ENCODE results near the gene FAM181A.

Gene FAM181A

DNA sequence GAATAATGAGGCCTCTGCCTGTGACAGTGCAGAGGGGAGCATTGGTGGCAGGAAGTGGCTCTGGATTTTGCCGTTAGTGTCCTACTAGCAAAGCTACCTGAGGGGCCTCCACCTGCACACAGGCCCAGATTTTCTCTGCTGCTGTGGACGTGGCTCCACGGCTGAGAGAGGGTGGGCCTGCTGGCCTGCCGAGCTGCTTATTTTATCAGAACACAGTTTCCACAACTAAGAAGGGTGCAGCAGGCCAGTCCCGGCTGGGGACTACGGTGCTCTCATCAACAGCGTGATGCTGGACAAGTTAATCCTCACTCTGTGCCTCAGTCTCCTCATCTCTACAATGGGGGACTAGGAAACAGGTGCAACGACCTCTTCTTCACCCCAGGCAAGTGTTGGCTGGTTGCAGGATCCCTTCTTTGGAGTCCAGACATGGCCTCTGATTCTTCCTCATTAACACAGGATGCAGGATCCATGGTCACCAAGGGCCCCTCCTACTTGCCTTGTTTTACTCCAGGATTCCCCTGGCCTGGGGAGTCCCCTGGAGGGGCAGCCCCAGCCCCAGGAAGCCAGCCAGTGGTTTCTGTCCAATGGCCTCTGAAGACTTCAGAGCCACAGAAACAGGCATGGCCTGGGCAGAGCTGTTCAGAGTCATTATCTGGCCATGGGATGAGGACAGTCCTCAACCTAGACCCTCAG lies 3.3 kb downstream of the FAM181A start:
- DNase-seq = no peak

DNA sequence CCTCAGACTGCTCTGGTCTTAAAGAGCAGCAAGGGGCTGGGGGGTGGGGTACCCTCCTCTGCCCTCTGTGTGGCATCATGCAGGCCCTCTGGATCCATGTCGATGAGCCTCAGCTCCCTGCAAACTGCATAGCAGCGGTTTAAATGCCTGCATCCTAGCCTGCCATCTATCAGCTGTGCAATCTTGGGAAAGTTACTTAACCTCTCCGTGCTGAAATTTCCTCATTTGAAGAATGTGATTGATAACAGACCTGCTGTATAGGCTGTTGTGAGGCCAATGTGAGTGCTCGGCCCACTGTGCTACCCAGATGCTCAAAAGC lies 3.8 kb downstream of the FAM181A start:
- no peak for DNase-seq

GRCh38 chr14:93932642-93933041 lies 5.5 kb downstream of the FAM181A start:
- DNase-seq = no peak

GRCh38 chr14:93935213-93935612 lies 8.1 kb downstream of the FAM181A start:
- DNase-seq = no peak

DNA sequence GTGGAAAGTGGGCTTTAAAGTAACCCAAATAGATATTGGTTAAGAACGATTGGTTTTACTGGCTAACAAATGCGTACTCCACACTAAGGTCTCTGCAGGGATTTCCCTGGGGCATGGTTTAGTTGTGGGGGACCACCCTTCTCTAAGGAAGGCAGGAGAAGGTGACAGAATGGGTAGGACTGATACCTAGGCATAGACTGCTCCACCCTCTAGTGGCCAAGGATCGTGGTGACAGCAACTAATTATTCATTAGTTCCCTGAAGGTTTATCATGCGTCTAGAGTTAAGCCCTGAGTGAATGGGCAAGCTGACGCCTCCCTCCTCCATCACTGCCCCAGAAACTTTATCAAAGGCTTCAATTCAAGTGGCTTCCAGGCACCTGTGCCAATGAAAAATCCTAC lies 9.1 kb downstream of the FAM181A start:
- peak; percentile 43 for DNase-seq

DNA sequence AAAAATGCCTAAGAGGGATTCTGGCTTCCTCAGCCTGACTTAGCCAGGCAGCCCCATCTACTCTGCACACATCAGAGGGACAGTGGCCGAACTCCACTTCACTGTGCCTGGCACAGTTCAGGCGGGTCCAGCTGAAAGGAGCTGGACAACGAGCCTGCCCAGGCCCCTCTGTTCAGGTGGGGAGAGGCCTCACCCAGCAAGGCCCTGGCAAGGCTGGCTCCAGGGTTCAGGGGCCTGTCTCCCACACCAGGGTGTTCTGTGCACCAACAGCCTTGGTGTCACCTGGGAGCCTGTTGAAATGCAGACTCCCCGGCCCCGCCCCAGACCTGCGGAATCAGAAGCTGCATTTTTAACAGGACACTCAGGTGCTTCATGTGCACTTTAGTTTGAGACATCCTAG lies 9.8 kb downstream of the FAM181A start:
- DNase-seq = no peak

DNA sequence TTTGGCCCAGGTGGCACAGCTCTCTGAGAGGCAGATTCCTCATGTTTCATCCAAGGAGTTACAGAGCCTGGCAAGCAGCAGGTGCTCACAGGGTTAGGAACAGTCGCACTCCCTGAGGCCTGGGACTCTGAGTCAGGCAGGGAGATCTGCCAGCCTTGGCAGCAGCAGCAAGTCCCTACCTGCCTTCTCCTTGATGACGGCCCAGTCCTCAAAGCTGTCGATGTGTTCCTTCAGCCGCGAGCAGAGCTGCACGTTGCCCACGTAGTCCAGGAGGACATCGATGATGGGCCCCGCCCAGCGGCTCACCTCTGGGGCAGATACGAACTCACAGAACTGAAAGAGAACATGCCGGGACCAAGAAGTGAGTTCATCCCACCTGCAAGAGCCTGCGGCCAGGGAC lies 10.4 kb downstream of the FAM181A start:
- no peak for DNase-seq

DNA sequence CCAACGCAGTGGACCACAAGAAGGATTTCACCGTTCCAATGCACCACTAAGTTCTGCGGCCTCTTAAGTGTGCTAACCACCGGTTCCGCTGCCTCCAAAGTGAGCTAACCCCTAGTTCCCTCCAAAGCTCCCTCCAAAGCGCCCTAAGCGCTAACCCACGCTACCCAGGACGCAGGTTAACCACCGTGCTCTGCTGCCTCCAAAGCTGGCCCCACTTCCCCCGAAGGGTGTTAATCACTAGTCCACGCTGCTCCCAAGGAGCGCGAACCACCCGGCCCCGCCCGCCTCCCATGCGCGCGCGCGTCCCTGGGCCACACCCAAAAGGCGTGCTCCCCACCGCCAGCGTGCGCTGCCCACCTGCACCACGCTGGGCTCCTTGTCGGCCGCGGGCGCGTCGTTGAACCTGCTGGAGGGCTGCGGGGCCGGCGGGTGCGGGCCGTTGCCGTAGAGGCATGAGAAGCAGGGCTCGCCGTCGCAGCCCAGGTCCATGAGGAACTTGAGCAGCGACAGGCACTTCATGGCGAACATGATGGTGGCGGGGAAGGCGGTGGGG lies 11.7 kb downstream of the FAM181A start:
- no peak for DNase-seq

DNA sequence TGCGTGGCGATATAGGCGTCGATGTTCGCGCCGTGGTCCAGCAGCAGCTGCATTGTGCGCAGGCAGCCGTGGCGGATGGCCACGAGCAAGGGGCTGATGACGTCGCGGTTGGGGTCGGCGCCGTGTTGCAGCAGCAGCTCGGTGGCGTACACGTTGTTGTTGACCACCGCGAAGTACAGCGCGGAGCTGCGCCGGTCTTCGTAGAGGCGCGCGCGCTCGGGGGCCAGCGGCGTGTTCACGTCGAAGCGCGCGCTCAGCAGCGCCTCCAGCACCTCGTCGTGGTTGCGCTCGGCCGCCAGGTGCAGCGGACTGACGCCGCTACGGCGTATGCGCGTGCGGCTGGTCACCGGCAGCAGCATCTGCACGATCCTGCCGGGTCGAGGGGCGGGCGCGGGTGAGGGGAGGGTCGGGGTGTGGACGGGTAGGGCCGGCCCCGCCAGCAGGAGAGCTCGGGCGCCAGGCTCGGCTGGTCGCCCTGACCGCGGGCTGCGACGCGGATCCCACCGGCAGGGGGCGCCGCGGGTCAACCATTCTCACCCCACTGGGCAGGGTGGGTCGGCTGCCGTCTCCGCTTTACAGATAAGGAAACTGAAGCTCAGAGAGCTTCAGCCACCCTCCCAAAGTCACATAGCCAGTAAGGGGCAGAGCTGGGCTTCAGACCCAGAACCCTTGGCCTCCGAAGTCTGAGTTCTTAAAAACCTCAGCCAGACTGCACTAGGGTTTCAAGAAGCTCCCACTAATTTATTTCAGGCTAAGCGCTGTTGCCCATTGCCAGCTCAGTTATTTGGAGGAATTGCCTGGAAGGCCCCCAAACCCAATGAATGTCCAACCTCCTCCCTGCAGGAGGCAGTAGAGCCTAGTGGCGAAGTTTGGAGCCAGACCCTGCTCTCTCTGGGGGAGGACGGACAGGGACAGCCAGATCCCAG lies 12.4 kb downstream of the FAM181A start:
- DNase-seq = peak; percentile 92

DNA sequence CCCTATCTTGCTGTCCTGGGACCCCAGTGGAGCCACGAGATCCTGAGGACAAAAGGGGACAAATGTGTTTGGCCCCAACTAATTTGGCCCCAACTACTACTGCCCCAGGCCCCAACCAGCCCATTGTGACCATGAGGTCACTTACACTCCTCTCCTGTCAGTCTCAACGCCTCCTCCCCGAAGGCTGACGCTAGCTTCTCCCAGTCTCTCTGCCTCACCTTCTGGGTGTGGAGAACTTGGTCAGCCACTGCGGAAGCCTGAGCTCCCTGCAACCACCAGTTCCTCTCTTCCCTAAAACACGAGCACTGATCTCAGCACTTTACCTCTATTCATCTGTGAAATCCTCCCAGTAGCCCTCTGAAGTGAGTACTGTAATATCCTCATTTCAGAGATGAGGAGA lies 13.3 kb downstream of the FAM181A start:
- DNase-seq = no peak

DNA sequence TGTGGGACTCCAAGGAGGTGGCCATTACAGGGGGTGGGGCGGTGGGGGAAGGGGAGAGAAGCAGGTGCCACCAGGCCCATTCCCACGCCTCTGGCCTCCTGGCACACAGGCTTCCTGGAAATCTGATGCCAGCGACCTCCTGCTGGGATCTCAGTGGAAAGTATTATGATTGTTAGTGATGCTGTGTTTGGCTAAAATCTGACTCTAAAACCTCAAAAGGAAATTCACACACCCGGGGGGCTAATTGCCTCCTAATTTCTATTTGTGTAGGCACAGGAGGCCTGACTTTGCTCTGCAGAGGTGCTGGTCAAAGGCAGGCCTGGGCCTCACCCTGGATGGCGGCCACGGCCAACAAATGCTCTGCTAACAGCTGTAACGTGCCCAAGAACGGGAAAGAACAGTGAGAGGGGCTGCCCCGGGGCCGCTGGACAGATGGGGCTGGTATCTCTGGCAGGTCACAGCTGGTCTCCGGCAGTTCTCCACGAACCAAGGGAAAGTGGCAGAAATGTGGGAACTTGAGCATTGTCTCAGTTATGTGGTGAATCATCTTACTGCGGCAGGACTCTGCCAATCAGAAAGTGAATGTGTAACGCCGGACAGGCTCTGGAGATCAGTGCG lies 14.3 kb downstream of the FAM181A start:
- no peak for DNase-seq

- DNase-seq = no peak
Measured at GRCh38 chr14:93943052-93943451, 15.9 kb downstream of the FAM181A start.

GRCh38 chr14:93943930-93944329 lies 16.8 kb downstream of the FAM181A start:
- DNase-seq = no peak

DNA sequence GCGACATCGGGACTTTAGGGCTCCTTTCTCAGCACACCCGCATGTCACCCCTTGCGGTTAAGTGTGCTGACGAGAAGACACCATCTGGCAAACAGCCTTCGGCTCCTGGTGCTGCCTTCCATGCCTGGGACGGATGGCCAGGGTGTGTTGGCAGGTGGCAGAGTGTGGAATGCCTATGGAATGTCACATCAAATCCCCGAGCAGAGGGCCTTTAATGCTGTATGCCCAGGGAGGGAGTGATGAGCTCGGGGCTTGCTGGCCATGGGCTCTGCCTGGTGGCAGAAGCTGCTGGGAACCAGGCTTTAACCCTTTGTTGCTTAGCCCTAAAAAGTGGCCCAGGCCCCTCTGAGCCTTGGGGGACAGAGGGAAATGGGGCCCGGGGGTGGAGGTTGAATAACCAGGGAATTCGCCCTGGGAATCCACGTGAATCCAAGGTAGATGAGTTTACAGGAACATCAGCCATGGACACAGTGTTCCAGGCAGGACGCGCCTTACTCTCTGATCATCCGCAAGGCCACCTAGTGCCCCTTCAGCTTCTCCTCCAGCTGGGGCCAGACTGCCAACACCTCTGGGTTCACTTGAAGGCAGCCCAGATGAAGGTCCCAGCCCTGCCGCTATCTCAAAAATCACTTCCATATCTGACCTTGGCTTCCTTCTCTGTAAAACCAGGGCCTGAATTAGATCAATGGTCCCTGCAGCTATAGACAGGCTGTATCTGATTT lies 17.4 kb downstream of the FAM181A start:
- DNase-seq = no peak

- DNase-seq = no peak
Measured at GRCh38 chr14:93945070-93945399, 17.9 kb downstream of the FAM181A start.

GRCh38 chr14:93946104-93946503 lies 19.0 kb downstream of the FAM181A start:
- peak; percentile 46 for DNase-seq

- no peak for DNase-seq
Measured at GRCh38 chr14:93946541-93947090, 19.5 kb downstream of the FAM181A start.

DNA sequence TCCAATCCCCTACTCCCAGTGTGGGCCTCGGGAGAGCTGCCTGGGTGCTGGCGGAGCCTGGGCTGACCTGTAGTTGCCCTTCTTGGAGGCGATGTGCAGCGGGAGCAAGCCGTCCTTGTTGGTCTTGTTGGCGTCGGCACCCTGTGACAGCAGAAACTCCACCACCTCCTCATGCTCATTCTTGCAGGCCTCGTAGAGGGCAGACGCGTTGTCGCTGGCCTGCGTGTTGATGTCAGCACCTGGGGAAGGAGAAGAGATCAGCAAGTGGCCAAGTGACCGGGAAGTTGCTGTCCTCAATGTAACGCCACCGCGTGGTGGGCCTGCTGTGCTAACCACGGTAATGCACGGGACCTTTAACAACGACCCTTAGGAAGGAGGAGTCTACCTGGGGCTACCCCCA lies 20.1 kb downstream of the FAM181A start:
- no peak for DNase-seq

DNA sequence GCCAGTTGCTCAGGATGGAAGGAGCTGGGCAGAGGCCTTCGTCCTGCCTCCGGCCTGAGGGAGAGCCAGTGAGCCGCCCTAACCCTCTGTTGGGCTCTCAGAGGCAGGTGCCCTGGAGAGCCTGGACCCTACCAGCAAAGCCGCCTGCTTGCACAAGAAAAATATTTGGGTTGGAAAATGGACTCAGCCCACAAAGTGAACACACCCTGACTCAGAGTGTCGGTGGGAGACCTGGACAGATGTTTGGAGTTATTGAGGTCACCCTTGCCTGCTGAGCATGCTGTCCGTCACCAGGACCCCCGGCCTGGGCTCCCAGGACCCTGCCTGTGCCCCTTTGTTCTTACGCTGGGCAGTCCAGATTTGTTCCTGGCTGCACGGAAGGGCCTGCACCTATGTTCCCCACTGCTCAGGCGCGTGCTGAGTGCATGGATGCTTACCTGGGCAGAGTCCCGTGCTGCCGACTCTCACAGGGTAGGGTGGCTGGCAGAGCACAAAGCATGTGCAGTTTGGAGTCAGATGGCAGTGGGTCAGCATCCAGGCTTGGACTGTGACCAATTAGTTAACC lies 22.4 kb downstream of the FAM181A start:
- no peak for DNase-seq

DNA sequence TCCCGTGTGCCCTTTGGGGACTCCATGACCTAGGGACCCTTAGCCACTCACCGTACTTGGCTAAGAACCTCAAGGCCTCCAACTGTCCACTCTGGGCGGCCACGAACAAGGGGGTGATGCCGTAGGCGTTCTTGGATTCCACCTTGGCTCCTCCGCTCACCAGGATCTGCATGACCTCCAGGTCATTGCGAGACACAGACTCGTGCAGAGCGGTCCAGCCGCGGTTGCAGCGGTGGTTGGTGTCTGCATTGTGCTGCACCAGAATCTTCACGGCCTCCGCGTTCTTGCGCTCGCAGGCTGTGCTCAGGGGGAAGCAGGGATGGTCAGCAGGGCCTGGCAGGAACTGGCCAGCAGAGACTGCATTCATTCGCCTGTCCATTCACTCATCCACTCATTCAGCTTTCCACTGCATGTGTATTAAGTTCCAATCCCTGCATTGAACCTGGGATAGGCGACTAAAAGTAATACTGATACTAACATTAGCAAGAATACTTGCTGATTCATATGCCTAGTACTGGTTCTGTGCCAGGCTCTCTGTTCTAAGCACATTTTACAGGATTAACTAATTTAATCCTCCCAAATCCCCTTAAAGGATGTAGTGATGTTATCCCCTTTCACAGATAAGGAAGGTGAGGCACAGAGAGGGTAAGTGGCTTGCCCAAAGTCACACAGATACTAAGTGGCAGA lies 23.9 kb downstream of the FAM181A start:
- peak; percentile 57 for DNase-seq

DNA sequence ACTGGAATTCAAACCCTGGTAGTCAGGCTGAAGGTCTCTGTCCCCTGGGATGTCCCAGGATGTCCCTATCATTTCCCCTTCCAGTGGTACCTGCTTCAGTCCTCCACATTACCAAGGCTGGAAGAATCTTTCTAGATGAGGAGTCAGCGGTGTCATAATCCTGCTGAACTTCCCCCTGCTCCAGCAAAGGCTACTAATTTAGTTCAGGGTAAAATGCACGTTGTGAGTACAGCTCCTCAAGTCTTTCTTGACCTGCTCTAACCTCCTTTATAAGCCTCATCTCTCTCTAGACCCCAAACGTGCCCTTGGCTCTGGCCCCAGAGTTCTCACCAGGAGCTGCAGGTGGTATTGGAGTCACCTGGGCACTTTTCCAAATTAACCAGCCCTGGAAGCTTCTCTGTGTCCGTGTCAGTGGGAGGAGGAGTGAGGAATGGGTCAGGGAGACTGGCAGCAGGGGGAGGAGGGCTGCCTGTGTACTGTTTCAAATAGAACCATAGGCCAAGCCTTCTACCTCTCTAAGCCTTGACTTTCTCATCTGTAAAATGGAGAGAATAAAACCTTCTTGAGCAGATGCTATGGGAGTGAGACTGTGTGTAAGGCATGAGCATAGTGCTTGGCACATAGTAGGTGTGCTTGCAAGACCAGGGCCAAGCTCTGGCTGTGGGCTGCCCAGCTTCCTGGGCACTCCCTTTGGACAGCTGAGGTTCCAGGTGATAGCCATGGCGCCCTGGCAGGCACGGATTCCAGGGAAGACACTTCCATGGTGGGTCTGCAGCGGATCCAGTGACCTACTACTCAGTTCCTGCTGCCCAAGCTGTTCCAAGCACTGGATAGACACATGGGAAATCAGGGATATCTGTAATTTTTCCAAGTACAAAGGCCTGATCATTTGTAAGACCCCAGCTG lies 24.7 kb downstream of the FAM181A start:
- DNase-seq = no peak
